ENCODE results near the gene PCDHGA10.
"Not testable (repeated sequence)": the region's sequence is repeated elsewhere in the genome, so short reads cannot be mapped to it uniquely, and the experiment has no call there.

PCDHGA10 gene

DNA sequence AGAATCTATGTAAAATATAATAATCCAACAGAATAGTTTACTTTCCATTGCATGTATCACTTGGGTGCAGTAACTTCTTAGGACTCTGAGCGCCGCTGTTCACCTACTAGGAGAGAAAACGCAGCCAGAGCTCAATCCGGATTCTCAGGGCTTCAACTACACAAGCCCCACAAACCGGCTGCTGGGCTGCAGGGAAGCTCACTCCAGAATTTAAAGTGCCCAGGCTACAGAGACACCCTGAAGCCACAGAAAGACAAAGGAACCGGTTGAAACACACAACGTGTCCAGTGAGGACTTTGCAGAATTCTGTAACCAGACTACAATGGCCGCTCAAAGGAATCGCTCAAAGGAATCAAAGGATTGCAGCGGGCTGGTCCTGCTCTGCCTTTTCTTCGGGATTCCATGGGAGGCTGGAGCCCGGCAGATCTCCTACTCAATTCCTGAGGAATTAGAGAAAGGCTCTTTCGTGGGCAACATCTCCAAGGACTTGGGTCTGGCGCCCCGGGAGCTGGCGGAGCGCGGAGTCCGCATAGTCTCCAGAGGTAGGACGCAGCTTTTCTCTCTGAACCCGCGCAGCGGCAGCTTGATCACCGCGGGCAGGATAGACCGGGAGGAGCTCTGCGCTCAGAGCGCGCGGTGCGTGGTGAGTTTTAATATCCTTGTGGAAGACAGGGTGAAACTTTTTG, at the start of gene PCDHGA10:
PCDHGA10 (plus strand) TSS at position 134 of the 686 bp plus-strand sequence; CDS start at position 323, 189 bp downstream.
- in situ Hi-C loops (cut with HindIII; ENCODE audit: low sequenced_read_pairs): no loop called here

DNA sequence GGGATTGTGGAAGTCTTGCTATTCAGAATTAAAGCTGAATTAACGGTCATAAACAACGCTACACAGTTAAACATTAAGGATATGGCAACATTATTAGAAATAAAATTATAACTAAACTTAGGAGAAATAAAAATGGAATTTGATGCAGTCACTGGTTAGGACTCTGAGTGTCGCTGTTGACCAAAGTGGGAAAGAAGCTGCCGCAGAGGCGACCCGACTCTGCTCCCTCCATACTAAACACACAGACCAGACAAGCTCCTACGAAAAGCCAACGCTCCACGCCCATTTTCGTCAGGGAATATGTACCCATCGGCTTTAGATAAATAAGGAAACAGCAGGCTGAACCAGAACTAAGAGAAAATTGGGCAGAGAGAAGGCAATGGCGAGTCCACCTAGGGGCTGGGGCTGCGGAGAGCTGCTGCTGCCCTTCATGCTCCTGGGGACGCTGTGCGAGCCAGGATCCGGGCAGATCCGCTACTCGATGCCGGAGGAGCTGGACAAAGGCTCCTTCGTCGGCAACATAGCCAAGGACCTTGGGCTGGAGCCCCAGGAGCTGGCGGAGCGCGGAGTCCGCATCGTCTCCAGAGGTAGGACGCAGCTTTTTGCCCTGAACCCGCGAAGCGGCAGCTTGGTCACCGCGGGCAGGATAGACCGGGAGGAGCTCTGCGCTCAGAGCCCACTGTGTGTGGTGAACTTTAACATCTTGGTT, 48.7 kb upstream of the PCDHGA10 start, which contains the start of gene PCDHGA5:
PCDHGA5 (plus strand) TSS at position 211 of the 709 bp plus-strand sequence; CDS start at position 380, 169 bp downstream.
- in situ Hi-C loops (cut with HindIII; ENCODE audit: low sequenced_read_pairs): no loop called here

DNA sequence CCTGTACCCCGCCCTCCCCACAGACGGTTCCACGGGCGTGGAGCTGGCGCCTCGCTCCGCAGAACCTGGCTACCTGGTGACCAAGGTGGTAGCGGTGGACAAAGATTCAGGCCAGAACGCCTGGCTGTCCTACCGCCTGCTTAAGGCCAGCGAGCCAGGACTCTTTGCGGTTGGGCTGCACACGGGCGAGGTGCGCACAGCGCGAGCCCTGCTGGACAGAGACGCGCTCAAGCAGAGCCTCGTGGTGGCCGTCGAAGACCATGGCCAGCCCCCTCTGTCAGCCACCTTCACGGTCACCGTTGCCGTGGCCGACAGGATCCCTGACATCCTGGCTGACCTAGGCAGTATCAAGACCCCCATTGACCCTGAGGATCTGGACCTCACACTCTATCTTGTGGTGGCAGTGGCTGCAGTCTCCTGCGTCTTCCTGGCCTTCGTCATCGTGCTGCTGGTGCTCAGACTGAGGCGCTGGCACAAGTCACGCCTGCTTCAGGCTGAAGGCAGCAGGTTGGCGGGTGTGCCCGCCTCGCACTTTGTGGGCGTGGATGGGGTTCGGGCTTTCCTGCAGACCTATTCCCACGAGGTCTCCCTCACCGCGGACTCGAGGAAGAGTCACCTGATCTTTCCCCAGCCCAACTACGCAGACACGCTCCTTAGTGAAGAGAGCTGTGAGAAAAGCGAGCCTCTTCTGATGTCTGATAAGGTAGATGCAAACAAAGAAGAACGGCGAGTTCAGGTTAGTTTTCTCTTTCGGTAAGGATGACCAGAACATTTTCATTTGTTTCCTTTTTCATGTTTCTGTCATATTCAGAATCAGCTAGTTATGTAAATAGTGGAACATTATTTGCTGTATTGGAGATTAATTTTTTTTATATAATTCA, 46.5 kb upstream of the PCDHGA10 start:
- in situ Hi-C loops (cut with HindIII; ENCODE audit: low sequenced_read_pairs): no loop called here

DNA sequence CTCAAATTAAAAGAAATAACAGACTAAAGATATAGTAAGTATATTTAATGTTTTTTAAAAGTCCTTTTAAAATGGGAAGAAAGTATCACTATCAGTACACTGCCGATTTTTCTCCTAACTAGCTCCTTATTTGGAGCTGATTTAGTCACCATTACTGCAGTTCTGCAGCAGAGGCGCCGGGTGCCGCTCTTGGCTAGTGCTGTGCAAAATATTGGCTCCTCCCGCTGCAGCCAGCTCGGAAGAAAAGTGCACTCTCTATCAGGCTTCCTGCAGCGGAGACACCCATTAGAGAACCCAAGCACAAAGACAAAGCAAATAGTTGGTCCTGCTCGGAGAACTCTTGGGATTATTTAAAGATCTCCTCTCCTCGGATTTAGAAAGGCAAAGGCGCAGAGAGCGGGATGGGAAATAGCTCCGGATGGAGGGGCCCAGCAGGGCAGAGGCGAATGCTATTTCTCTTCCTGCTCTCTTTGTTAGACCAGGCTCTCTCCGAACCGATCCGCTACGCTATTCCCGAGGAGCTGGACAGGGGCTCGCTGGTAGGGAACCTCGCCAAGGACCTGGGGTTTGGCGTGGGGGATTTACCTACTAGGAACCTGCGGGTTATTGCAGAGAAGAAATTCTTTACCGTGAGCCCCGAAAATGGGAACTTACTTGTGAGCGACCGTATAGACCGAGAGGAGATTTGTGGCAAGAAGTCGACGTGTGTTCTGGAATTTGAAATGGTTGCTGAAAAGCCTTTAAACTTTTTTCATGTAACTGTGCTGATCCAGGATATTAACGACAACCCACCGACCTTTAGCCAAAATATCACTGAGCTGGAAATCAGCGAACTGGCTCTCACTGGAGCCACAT, 42.6 kb upstream of the PCDHGA10 start, which contains the start of gene PCDHGB3:
PCDHGB3 (plus strand) TSS at position 249 of the 855 bp plus-strand sequence; CDS start at position 402, 153 bp downstream.
- in situ Hi-C loops (cut with HindIII; ENCODE audit: low sequenced_read_pairs): no loop called here

DNA sequence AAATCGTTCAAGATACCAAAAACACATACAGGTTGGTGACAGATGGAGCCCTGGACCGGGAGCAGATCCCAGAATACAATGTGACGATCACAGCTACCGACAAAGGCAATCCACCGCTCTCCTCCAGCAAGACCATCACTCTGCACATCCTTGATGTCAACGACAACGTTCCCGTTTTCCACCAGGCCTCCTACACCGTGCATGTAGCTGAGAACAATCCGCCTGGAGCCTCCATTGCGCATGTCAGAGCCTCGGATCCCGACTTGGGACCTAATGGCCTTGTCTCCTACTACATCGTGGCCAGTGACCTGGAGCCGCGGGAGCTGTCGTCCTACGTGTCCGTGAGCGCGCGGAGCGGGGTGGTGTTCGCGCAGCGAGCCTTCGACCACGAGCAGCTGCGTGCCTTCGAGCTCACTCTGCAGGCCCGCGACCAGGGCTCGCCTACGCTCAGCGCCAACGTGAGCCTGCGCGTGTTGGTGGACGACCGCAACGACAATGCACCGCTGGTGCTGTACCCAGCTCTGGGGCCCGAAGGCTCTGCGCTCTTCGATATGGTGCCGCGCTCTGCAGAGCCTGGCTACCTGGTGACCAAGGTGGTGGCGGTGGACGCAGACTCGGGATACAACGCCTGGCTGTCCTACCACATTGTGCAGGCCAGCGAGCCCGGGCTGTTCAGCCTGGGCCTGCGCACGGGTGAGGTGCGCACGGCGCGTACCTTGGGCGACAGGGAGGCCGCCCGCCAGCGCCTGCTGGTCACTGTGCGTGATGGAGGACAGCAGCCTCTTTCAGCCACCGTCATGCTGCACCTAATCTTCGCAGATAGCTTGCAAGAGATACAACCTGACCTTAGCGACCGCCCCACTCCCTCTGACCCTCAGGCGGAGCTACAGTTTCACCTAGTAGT, 41.0 kb upstream of the PCDHGA10 start:
- in situ Hi-C loops (cut with HindIII; ENCODE audit: low sequenced_read_pairs): no loop called here

DNA sequence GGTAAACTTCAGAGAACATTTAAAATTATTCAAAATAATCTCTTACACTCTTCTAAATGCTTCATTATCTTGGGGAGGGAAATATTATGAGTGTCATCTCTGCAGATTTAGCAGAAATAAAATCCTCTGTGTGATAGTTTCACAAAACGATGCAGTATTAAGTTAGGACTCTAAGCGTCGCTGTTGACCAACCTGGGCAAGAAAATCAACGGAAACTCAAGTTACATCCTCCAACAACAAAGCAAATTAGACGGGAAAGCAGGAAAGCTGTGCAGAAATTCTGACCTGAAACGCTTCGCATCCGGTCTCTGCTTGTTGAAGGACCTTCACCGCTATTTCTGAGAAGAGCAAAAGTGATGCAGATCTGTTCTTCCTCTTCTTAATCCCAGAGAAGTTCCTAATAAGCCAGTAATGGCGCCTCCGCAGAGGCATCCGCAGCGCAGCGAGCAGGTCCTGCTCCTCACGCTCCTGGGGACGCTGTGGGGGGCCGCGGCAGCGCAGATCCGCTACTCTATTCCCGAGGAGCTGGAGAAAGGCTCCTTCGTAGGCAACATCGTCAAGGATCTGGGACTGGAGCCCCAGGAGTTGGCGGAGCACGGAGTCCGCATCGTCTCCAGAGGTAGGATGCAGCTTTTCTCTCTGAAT, 39.0 kb upstream of the PCDHGA10 start, which contains the start of gene PCDHGA6:
PCDHGA6 (plus strand) TSS at position 219 of the 645 bp plus-strand sequence; CDS start at position 412, 193 bp downstream.
- in situ Hi-C loops (cut with HindIII; ENCODE audit: low sequenced_read_pairs): no loop called here

DNA sequence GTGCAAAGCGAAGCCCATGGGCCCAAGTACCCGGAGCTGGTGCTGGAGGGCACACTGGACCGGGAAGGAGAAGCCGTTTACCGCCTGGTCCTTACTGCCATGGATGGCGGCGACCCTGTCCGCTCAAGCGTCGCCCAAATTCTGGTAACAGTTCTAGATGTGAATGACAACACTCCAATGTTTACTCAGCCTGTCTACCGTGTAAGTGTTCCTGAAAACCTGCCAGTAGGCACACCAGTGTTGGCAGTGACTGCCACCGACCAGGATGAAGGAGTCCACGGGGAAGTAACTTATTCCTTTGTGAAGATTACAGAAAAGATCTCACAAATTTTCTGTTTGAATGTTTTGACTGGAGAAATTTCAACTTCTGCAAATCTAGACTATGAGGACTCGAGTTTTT, 38.2 kb upstream of the PCDHGA10 start:
- in situ Hi-C loops (cut with HindIII; ENCODE audit: low sequenced_read_pairs): no loop called here

DNA sequence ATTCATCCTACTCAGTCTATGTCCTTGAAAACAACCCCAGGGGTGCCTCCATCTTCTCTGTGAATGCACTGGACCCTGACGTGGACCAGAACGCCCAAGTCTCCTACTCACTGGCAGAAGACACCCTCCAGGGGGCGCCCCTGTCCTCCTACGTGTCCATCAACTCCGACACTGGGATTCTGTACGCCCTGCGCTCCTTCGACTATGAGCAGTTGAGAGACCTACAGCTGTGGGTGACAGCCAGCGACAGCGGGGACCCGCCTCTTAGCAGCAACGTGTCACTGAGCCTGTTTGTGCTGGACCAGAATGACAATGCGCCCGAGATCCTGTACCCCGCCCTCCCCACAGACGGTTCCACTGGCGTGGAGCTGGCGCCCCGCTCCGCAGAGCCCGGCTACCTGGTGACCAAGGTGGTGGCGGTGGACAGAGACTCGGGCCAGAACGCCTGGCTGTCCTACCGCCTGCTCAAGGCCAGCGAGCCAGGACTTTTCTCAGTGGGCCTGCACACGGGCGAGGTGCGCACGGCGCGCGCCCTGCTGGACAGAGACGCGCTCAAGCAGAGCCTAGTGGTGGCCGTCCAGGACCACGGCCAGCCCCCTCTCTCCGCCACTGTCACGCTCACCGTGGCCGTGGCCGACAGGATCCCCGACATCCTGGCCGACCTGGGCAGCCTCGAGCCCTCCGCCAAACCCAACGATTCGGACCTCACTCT, 37.2 kb upstream of the PCDHGA10 start:
- in situ Hi-C loops (cut with HindIII; ENCODE audit: low sequenced_read_pairs): not testable (repeated sequence)

DNA sequence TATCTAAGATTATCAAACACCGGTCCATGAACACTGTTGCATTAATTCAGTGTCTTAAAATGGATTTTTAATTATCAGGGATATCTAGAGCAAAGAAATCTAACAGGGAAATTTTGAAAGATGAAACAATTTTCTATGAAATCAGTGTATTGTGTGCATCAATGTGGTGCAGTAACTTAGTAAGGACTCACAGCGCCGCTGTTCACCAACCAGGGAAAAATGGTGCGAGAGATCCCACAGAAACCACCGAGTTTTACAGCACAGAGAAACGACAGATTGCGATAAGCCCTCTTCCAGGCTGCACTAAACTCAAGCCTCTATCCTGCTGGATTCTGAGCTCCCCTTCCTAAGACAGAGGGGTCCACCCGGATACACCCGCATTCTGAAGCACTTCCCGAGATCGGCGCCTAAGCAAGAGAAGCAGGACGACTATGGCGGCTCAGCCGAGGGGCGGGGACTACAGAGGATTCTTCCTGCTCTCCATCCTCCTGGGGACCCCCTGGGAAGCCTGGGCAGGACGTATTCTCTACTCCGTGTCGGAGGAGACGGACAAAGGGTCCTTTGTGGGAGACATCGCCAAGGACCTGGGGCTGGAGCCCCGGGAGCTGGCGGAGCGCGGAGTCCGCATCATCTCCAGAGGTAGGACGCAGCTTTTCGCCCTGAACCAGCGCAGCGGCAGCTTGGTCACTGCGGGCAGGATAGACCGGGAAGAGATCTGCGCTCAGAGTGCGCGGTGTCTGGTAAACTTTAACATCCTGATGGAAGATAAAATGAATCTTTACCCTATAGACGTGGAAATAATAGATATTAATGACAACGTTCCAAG, 30.1 kb upstream of the PCDHGA10 start, which contains the start of gene PCDHGA7:
PCDHGA7 (plus strand) TSS at position 274 of the 826 bp plus-strand sequence; CDS start at position 432, 158 bp downstream.
- in situ Hi-C loops (cut with HindIII; ENCODE audit: low sequenced_read_pairs): no loop called here

DNA sequence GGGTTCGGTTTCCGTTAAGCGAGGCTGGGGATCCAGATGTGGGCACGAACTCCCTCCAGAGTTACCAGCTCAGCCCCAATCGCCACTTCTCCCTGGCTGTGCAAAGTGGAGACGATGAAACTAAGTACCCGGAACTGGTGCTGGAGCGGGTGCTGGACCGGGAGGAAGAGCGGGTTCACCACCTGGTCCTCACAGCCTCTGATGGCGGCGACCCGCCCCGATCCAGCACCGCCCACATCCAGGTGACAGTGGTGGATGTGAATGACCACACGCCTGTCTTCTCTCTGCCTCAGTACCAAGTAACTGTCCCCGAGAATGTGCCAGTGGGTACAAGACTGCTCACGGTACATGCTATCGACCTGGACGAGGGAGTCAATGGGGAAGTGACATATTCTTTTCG, 29.4 kb upstream of the PCDHGA10 start:
- in situ Hi-C loops (cut with HindIII; ENCODE audit: low sequenced_read_pairs): no loop called here

DNA sequence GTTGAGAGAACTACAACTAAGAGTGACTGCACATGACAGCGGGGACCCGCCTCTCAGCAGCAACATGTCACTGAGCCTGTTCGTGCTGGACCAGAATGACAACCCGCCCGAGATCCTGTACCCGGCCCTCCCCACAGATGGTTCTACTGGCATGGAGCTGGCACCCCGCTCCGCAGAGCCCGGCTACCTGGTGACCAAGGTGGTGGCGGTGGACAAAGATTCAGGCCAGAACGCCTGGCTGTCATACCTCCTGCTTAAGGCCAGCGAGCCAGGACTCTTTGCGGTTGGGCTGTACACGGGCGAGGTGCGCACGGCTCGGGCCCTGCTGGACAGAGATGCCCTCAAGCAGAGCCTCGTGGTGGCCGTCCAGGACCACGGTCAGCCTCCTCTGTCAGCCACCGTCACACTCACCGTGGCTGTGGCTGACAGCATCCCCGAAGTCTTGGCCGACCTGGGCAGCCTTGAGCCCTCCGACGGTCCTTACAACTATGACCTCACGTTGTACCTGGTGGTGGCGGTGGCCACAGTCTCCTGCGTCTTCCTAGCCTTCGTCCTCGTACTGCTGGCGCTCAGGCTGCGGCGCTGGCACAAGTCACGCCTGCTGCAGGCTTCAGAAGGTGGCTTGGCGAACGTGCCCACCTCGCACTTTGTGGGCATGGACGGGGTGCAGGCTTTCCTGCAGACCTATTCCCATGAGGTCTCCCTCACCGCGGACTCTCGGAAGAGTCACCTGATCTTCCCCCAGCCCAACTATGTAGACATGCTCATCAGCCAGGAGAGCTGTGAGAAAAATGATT, 28.1 kb upstream of the PCDHGA10 start:
- in situ Hi-C loops (cut with HindIII; ENCODE audit: low sequenced_read_pairs): no loop called here

DNA sequence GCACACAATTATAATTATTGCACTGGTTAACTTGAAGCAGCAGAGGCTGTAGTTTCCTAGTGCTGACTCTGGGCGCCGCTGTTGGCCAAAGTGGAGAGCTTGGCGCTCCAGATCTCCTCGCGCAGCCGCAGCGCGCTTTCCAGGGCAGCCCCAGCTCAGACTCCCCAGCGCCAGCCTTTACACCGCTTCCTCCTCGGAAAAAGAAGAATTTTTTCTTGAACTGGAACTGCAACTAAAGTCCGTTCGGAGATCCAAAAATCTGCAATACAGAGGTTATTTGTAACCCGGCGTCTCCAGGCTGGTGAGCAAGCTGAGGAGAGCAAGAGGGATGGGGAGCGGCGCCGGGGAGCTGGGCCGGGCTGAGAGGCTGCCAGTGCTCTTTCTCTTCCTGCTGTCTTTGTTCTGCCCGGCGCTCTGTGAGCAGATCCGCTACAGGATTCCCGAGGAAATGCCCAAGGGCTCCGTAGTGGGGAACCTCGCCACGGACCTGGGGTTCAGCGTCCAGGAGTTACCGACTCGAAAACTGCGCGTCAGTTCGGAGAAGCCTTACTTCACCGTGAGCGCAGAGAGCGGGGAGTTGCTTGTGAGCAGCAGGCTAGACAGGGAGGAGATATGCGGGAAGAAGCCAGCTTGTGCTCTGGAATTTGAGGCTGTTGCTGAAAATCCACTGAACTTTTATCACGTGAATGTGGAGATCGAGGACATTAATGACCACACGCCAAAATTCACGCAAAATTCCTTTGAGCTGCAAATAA, 25.1 kb upstream of the PCDHGA10 start, which contains the start of gene PCDHGB4:
PCDHGB4 (plus strand) TSS at position 142 of the 755 bp plus-strand sequence; CDS start at position 329, 187 bp downstream.
- in situ Hi-C loops (cut with HindIII; ENCODE audit: low sequenced_read_pairs): not testable (repeated sequence)

DNA sequence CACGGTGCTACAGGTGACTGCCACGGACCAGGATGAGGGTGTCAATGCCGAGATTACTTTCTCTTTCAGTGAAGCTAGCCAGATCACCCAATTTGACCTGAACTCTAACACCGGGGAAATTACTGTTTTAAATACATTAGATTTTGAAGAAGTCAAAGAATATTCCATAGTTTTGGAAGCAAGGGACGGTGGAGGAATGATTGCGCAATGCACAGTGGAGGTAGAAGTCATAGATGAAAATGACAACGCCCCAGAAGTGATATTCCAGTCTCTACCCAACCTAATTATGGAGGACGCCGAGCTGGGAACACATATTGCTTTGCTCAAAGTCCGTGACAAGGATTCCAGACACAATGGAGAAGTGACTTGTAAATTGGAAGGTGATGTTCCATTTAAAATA, 24.1 kb upstream of the PCDHGA10 start:
- in situ Hi-C loops (cut with HindIII; ENCODE audit: low sequenced_read_pairs): no loop called here

DNA sequence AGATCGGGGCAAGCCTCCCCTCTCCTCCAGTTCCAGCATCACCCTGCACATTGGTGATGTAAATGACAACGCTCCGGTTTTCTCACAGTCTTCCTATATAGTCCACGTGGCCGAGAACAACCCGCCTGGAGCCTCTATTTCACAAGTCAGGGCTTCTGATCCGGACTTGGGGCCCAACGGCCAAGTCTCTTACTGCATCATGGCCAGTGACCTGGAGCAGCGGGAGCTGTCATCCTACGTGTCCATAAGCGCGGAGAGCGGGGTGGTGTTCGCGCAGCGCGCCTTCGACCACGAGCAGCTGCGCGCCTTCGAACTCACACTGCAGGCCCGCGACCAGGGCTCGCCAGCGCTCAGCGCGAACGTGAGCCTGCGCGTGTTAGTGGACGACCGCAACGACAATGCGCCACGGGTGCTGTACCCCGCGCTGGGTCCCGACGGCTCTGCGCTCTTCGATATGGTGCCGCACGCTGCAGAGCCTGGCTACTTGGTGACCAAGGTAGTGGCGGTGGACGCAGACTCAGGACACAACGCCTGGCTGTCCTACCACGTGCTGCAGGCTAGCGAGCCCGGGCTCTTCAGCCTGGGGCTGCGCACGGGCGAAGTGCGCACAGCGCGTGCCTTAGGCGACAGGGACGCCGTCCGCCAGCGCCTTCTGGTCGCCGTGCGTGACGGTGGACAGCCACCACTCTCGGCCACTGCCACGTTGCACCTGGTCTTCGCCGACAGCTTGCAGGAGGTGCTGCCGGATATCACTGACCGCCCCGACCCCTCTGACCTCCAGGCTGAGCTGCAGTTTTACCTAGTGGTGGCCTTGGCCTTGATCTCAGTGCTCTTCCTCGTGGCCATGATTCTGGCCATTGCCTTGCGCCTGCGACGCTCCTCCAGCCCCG, 23.4 kb upstream of the PCDHGA10 start:
- in situ Hi-C loops (cut with HindIII; ENCODE audit: low sequenced_read_pairs): no loop called here
